GM12878 (cell line): ENCODE results near the gene IL17RC. TPM values are rescaled to one million over a fixed set of nuclear protein-coding genes. Genes with fewer than 3 reads are reported as not detected.
A peak's percentile ranks its signal among the peaks of the same experiment; 100 is the strongest.

Experiments
- BCL11A ChIP-seq: IDR thresholded peaks from 2 replicates; pipeline ENCODE4 v1.6.1; 2011; ENCODE audit warnings: low read depth, low read length
- BMI1 ChIP-seq: fragments of 450-650 bp; IDR thresholded peaks from 2 replicates; pipeline ENCODE4 v1.6.1; 2016; ENCODE audit warnings: mild to moderate bottlenecking, moderate library complexity, borderline replicate concordance
- CBX3 ChIP-seq: fragments of 200-600 bp; sonication (generic); IDR thresholded peaks from 2 replicates; pipeline ENCODE4 v1.6.1; 2016; ENCODE audit warnings: low read depth, borderline replicate concordance
- GATAD2B ChIP-seq: fragments of 450-650 bp; conservative IDR thresholded peaks from 2 replicates; pipeline ENCODE4 v1.6.1; 2017; ENCODE audit warnings: low read depth, mild to moderate bottlenecking, moderate library complexity
- JUNB ChIP-seq: IDR thresholded peaks from 2 replicates; pipeline ENCODE4 v1.6.1; 2016; ENCODE audit warnings: antibody characterized with exemption, mild to moderate bottlenecking
- MXI1 ChIP-seq: fragments of 150-350 bp; IDR thresholded peaks from 2 replicates; pipeline ENCODE4 v1.6.1; 2011; ENCODE audit warnings: low read depth, mild to moderate bottlenecking, inconsistent platforms, low read length, improper control_type of control experiment
- NFXL1 ChIP-seq: fragments of 450-650 bp; IDR thresholded peaks from 2 replicates; pipeline ENCODE4 v1.6.1; 2017; ENCODE audit warnings: antibody characterized with exemption, mild to moderate bottlenecking, borderline replicate concordance
- NFYA ChIP-seq: IDR thresholded peaks from 2 replicates; pipeline ENCODE4 v1.6.1; 2011; ENCODE audit warnings: low read depth, mild to moderate bottlenecking, low read length, improper control_type of control experiment, borderline replicate concordance
- NR2F1 ChIP-seq: fragments of 450-650 bp; conservative IDR thresholded peaks from 2 replicates; pipeline ENCODE4 v1.6.1; 2017; ENCODE audit warnings: mild to moderate bottlenecking
- RELB ChIP-seq: fragments of 450-650 bp; IDR thresholded peaks from 2 replicates; pipeline ENCODE4 v1.6.1; 2017; ENCODE audit warnings: low read depth, mild to moderate bottlenecking, moderate library complexity
- RUNX3 ChIP-seq: IDR thresholded peaks from 2 replicates; pipeline ENCODE4 v1.6.1; 2012; ENCODE audit warnings: low read length, inconsistent platforms
- SMAD1 ChIP-seq: fragments of 450-650 bp; IDR thresholded peaks from 2 replicates; pipeline ENCODE4 v1.6.1; 2018; ENCODE audit warnings: mild to moderate bottlenecking, low read depth; ENCODE audit not compliant: partially characterized antibody
- STAT3 ChIP-seq: IDR thresholded peaks from 2 replicates; pipeline ENCODE4 v1.6.1; 2011; ENCODE audit warnings: low read depth, low read length, improper control_type of control experiment
- TAF1 ChIP-seq: IDR thresholded peaks from 2 replicates; pipeline ENCODE4 v1.6.1; 2011; ENCODE audit warnings: mild to moderate bottlenecking, low read depth, low read length, borderline replicate concordance
- polyA plus RNA-seq, 11 experiments: library from polyadenylated mRNA; depleted of rRNA in 4 of 11; unstranded in 6 of 11; stranded (reverse) in 5 of 11; fragments of >200 nt; fragmentation: Nextera tagmentation in 4 of 11; fragmentation: Illumina TruSeq in 1 of 11; extraction: Ambion mirVana in 4 of 11; extraction: Trizol in 1 of 11; gene quantifications; 1 replicate in 1 of 11; 2 replicates in 10 of 11; pipeline versions ENCODE4 v1.2.1 to v1.2.3, GENCODE V29; 2011 to 2016; ENCODE audit warnings: inconsistent platforms in 2 of 11, missing spikeins in 2 of 11, low read depth in 1 of 11
- total RNA-seq, 4 experiments: library from RNA; depleted of rRNA in 3 of 4; stranded (reverse); fragments of >200 nt in 3 of 4; fragmentation: Illumina TruSeq in 1 of 4; extraction: Trizol in 1 of 4; gene quantifications; 2 replicates each; pipeline versions ENCODE4 v1.2.1 to v1.2.3, GENCODE V29; 2013 to 2021
- TF ChIP-seq, protein P1 (sequence below): IDR thresholded peaks from 2 replicates; pipeline ENCODE4 v1.6.1; 2011; ENCODE audit warnings: borderline replicate concordance, low read depth, mild to moderate bottlenecking, moderate library complexity, low read length; ENCODE audit not compliant: insufficient read depth, poor library complexity, severe bottlenecking
- TF ChIP-seq, protein P2 (sequence below): IDR thresholded peaks from 2 replicates; pipeline ENCODE4 v1.6.1; 2012; ENCODE audit warnings: low read depth, low read length, improper control_type of control experiment

The IL17RC gene
- total and polyA plus RNA-seq, 10 of the 15 experiments (the other 5 are each of a cell fraction or from before 2014, with no cell fraction given) = 0.07 to 4.4 (median 0.34) TPM; not detected in 3

GRCh38 chr3:9951126-9951525, 34.2 kb downstream of the IL17RC start (continued):
- TF ChIP-seq NR2F1 (0 out of 2 replicates have a peak, but pooled peaks have one; percentile 20), BCL11A (no peak), RUNX3 (peak; percentile 18; the same call in 1 of the 2 replicates), STAT3 (no peak), JUNB (no peak), NFXL1 (no peak), MXI1 (no peak), TAF1 (no peak), RELB (peak; percentile 68), CBX3 (no peak), BMI1 (no peak), NFYA (no peak), GATAD2B (no peak), SMAD1 (no peak)
- TF ChIP-seq, protein P1, sequence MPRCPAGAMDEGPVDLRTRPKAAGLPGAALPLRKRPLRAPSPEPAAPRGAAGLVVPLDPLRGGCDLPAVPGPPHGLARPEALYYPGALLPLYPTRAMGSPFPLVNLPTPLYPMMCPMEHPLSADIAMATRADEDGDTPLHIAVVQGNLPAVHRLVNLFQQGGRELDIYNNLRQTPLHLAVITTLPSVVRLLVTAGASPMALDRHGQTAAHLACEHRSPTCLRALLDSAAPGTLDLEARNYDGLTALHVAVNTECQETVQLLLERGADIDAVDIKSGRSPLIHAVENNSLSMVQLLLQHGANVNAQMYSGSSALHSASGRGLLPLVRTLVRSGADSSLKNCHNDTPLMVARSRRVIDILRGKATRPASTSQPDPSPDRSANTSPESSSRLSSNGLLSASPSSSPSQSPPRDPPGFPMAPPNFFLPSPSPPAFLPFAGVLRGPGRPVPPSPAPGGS = peak; percentile 54
- TF ChIP-seq, protein P2, sequence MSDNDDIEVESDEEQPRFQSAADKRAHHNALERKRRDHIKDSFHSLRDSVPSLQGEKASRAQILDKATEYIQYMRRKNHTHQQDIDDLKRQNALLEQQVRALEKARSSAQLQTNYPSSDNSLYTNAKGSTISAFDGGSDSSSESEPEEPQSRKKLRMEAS = no peak
